ENCODE results near the gene EXOC3.

Gene EXOC3

DNA sequence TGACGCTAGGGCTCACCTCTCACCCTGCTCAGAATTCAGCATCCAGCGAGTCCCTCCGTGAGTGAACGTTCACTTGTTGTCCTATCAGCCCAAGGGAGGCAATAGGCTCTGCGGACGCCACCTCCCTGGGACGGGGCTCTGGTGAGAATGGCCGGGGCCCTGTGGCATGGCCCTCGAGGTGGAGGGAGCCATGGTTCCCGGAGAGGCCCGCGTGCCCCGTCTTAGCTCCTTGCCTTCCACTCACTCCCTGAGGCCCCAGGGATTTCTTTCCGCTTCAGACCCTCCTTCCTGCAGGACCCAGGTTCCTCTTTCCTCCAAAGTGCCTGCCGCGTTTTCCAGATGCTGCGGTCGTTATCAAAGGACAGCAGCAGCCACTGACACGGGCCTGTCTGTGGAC, 21.5 kb downstream of the EXOC3 start:
- DNase-seq (ENCODE audit: low spot score): no peak
- TF ChIP-seq, protein P1, sequence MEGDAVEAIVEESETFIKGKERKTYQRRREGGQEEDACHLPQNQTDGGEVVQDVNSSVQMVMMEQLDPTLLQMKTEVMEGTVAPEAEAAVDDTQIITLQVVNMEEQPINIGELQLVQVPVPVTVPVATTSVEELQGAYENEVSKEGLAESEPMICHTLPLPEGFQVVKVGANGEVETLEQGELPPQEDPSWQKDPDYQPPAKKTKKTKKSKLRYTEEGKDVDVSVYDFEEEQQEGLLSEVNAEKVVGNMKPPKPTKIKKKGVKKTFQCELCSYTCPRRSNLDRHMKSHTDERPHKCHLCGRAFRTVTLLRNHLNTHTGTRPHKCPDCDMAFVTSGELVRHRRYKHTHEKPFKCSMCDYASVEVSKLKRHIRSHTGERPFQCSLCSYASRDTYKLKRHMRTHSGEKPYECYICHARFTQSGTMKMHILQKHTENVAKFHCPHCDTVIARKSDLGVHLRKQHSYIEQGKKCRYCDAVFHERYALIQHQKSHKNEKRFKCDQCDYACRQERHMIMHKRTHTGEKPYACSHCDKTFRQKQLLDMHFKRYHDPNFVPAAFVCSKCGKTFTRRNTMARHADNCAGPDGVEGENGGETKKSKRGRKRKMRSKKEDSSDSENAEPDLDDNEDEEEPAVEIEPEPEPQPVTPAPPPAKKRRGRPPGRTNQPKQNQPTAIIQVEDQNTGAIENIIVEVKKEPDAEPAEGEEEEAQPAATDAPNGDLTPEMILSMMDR (IDR thresholded peaks at IDR 0.05; ENCODE audit: extremely low read depth, missing control alignments): no peak

GRCh38 chr5:464843-465590, 22.0 kb downstream of the EXOC3 start:
- TF ChIP-seq, protein P1 (IDR thresholded peaks at IDR 0.05; ENCODE audit: extremely low read depth, missing control alignments): no peak
- no peak for DNase-seq (ENCODE audit: low spot score)

DNA sequence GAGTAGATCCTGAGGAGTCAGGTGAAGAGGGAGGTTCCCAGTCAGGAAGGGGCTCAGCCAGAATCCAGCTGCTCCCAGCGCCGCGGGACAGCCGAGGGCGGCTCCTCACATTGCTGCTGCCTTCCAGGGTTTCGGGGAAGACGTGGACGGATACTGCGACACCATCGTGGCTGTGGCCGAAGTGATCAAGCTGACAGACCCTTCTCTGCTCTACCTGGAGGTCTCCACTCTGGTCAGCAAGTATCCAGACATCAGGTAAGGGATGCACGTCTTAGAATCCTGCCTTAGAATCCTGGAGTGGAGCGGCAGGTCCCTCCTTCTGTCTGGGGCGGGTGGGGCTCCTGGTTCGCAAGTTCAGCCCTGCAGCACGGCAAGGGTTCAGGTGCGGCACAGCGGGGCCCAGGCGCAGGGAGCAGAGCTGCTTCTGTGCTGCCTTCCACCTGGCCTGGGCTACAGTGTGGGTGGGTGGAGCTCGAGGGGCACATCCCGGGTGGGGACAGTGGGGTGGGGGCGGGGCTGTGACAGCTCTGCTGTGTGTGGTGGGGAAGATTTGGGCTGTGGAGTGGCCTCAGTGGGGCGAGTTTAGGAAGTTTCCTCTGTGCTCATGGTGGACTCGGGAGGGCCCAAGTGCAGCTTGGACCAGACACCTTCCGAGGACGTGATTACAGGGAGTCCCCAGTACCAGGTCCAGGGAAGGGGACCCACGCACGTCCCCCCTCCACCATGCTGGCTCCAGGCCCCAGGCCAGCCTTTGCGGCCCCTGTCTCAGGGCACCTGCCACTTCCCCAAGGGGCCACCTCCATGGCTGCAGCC, 22.8 kb downstream of the EXOC3 start:
- no peak for DNase-seq (ENCODE audit: low spot score)
- TF ChIP-seq, protein P1 (IDR thresholded peaks at IDR 0.05; ENCODE audit: extremely low read depth, missing control alignments): no peak

DNA sequence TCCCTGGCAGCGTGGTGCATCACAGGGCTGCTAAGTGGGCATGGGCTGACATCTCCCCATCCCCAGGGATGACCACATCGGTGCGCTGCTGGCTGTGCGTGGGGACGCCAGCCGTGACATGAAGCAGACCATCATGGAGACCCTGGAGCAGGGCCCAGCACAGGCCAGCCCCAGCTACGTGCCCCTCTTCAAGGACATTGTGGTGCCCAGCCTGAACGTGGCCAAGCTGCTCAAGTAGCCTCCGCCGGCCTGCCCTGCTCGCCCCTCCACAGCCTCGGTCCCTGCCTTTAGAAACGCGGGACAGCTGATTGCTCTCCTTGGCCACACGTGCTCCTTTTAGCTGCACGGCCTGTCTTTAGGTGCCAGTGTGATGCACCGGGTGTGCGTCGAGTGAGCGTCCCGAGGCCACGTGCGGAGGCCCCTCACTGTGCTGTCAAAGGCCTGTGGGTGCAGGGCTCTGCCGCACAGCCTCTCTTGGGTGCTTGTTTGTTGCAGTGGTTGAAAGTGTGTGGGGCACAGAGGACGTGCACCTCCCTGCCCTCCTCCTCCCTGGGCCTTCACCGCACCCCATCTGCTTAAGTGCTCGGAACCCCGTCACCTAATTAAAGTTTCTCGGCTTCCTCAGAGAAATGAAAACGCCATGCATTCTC, 23.8 kb downstream of the EXOC3 start:
- TF ChIP-seq, protein P1 (IDR thresholded peaks at IDR 0.05; ENCODE audit: extremely low read depth, missing control alignments): no peak
- no peak for DNase-seq (ENCODE audit: low spot score)

GRCh38 chr5:468401-468800, 25.4 kb downstream of the EXOC3 start:
- DNase-seq (ENCODE audit: low spot score): no peak
- TF ChIP-seq, protein P1 (IDR thresholded peaks at IDR 0.05; ENCODE audit: extremely low read depth, missing control alignments): no peak

DNA sequence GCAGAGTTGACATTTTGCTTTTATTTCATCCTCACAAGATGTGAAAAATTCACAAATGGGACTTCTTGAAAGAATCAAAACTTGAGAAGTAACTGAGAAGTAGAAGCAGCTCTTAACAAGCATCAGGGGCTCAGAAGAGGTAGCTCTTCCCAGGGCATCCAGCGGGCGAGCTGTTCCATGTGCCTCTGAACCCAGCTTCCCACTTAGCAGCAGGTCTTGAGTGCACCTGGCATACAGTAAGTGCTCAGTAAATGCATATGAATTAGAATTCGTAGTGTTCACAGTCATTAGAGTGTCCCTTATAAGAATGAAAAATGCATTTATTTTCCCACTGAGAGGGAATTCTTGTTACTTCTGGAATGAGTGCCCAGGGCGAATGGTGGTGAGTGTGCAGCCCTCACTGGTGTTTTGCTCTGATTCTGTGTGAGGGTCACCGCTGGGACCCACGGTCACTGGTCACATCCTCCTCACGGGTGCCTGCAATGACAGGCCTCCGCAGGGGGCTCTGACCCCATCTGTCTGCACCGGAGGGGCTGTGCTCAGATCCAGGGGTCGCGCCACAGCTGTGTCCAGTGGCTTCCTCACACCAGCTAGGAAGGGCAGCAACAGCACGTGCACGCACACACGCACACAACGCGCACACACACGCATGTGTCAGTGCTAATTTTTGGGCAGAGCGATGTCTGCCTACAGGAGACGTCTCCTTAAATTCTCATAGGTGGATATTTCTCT, 26.9 kb downstream of the EXOC3 start:
- TF ChIP-seq, protein P1 (IDR thresholded peaks at IDR 0.05; ENCODE audit: extremely low read depth, missing control alignments): no peak
- DNase-seq (ENCODE audit: low spot score): no peak
